ENCODE results near the gene NONO. TPM values are rescaled to one million over a fixed set of nuclear protein-coding genes. Genes with fewer than 3 reads are reported as not detected.

The NONO gene
- total RNA-seq, 2 donors from 2014 or later: 132 to 176 TPM

Other genes with a start within 250 kb of the NONO start
- gene SNX12, start 215.3 kb upstream of the NONO start, total RNA-seq: 10 to 100 TPM; 16.2 to 20.0 TPM
- gene FOXO4, start 187.8 kb upstream of the NONO start, total RNA-seq: 10 to 100 TPM; 10.9 to 16.5 TPM
- gene CXorf65, start 176.9 kb upstream of the NONO start, total RNA-seq: not detected
- 1 to 10 TPM in 1 of 2 donors, under 1 TPM in 1; 0.52 to 8.2 TPM for gene IL2RG, start 172.1 kb upstream of the NONO start, total RNA-seq
- gene MED12, start 165.0 kb upstream of the NONO start, total RNA-seq: 10 to 100 TPM; 26.4 to 83.0 TPM
- gene NLGN3, start 138.8 kb upstream of the NONO start, total RNA-seq: 1 to 10 TPM in 1 of 2 donors, not detected in 1; 1.0 TPM
- gene GJB1, start 60.4 kb upstream of the NONO start, total RNA-seq: 10 to 100 TPM; 24.7 to 31.4 TPM
- gene ZMYM3, start 29.5 kb upstream of the NONO start, total RNA-seq: 10 to 100 TPM in 1 of 2 donors, 1 to 10 TPM in 1; 8.8 to 10.2 TPM
- 1 to 10 TPM in 1 of 2 donors, not detected in 1; 6.9 TPM for gene ITGB1BP2, start 18.1 kb downstream of the NONO start, total RNA-seq
- 10 to 100 TPM; 24.4 to 38.9 TPM for gene TAF1, start 82.7 kb downstream of the NONO start, total RNA-seq
- 100 to 1,000 TPM; 180 to 184 TPM for gene OGT, start 249.5 kb downstream of the NONO start, total RNA-seq

All from body of pancreas (tissue), 2 donors.